Mesodermal cell (in vitro differentiated cells): ENCODE data around the gene EIF4G1.

Experiments
- H3K27ac ChIP-seq: 2 replicates; pipeline ENCODE4 v1.7.0; 2013; ENCODE audit warnings: mild to moderate bottlenecking, low read depth, low read length, moderate library complexity; ENCODE audit not compliant: severe bottlenecking
- H3K36me3 ChIP-seq: 2 replicates; pipeline ENCODE4 v1.7.1; 2013; ENCODE audit warnings: mild to moderate bottlenecking, low read length, moderate library complexity; ENCODE audit not compliant: control insufficient read depth, insufficient read depth
- H3K4me1 ChIP-seq: one replicate; pipeline ENCODE4 v1.7.1; 2013; ENCODE audit warnings: mild to moderate bottlenecking, low read length; ENCODE audit not compliant: insufficient read depth, control insufficient read depth, poor library complexity, severe bottlenecking
- H3K4me3 ChIP-seq: 2 replicates; pipeline ENCODE4 v1.7.0; 2013; ENCODE audit warnings: low read length, control low read depth, mild to moderate bottlenecking; ENCODE audit not compliant: insufficient read depth, poor library complexity, severe bottlenecking; ENCODE audit errors: extremely low read depth
- H3K9me3 ChIP-seq: 2 replicates; pipeline ENCODE4 v1.7.1; 2013; ENCODE audit warnings: mild to moderate bottlenecking, low read length, moderate library complexity; ENCODE audit not compliant: control insufficient read depth
- WGBS, 2 experiments: methylation state at CpG; one replicate each; pipeline ENCODE4 v1.1.5; 2013; ENCODE audit warnings: missing lambda C conversion rate in 2 of 2; ENCODE audit not compliant: insufficient coverage in 2 of 2; 5-methylcytosine and 5-hydroxymethylcytosine counted together

The EIF4G1 gene

GRCh38 chr3:184344579-184345316 is 30.3 kb downstream of the EIF4G1 start:
- Histone ChIP-seq H3K27ac (no peak overlapping the region), H3K9me3 (no peaks in the 10 kb centered on the region), H3K4me3 (no peak overlapping the region), H3K36me3 (peaks cover 34% of the 10 kb centered on the region), H3K4me1 (peaks cover 40% of the 10 kb centered on the region)
- 75 to 94% methylated on average over 11 to 16 of the region's 24 CpGs for WGBS, 2 experiments

DNA sequence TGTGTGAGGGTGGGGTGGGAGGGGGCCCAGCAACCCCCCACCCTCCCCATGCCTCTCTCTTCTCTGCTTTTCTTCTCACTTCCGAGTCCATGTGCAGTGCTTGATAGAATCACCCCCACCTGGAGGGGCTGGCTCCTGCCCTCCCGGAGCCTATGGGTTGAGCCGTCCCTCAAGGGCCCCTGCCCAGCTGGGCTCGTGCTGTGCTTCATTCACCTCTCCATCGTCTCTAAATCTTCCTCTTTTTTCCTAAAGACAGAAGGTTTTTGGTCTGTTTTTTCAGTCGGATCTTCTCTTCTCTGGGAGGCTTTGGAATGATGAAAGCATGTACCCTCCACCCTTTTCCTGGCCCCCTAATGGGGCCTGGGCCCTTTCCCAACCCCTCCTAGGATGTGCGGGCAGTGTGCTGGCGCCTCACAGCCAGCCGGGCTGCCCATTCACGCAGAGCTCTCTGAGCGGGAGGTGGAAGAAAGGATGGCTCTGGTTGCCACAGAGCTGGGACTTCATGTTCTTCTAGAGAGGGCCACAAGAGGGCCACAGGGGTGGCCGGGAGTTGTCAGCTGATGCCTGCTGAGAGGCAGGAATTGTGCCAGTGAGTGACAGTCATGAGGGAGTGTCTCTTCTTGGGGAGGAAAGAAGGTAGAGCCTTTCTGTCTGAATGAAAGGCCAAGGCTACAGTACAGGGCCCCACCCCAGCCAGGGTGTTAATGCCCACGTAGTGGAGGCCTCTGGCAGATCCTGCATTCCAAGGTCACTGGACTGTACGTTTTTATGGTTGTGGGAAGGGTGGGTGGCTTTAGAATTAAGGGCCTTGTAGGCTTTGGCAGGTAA is 31.1 kb downstream of the EIF4G1 start:
- Histone ChIP-seq H3K4me3 (no peak overlapping the region), H3K9me3 (no peaks in the 10 kb centered on the region), H3K4me1 (peaks cover 36% of the 10 kb centered on the region), H3K36me3 (peaks cover 39% of the 10 kb centered on the region), H3K27ac (peak overlapping the region; percentile 36)
- WGBS, 2 experiments = 27 to 38% methylated on average over 6 of the region's 14 CpGs

- Histone ChIP-seq H3K4me1 (peaks cover 36% of the 10 kb centered on the region), H3K27ac (no peak overlapping the region), H3K36me3 (peaks cover 35% of the 10 kb centered on the region), H3K9me3 (no peaks in the 10 kb centered on the region), H3K4me3 (no peak overlapping the region)
- 93 to 98% methylated on average over 13 to 18 of the region's 20 CpGs for WGBS, 2 experiments
Observed at GRCh38 chr3:184346480-184347190, 32.2 kb downstream of the EIF4G1 start.

- WGBS, 2 experiments = 92 to 96% methylated on average over 9 to 10 of the region's 12 CpGs
- Histone ChIP-seq H3K4me3 (no peak overlapping the region), H3K27ac (peak overlapping the region; percentile 49), H3K36me3 (peaks cover 36% of the 10 kb centered on the region), H3K4me1 (peaks cover 40% of the 10 kb centered on the region), H3K9me3 (no peaks in the 10 kb centered on the region)
Observed at GRCh38 chr3:184347321-184348056, 33.1 kb downstream of the EIF4G1 start.

GRCh38 chr3:184348057-184348382 is 33.6 kb downstream of the EIF4G1 start:
- WGBS, 2 experiments = 88 to 96% methylated on average over 4 of the region's 4 CpGs
- no peaks in the 10 kb centered on the region for H3K9me3 ChIP-seq
- no peak overlapping the region for H3K4me3 ChIP-seq
- peak overlapping the region; percentile 49 for H3K27ac ChIP-seq
- peaks cover 39% of the 10 kb centered on the region for H3K4me1 ChIP-seq
- peaks cover 30% of the 10 kb centered on the region for H3K36me3 ChIP-seq

- peaks cover 36% of the 10 kb centered on the region for H3K36me3 ChIP-seq
- WGBS, 2 experiments = 91 to 98% methylated on average over 7 to 9 of the region's 10 CpGs
- no peak overlapping the region for H3K4me3 ChIP-seq
- H3K4me1 ChIP-seq = peaks cover 32% of the 10 kb centered on the region
- no peak overlapping the region for H3K27ac ChIP-seq
- H3K9me3 ChIP-seq = no peaks in the 10 kb centered on the region
Observed at GRCh38 chr3:184349563-184350470, 35.4 kb downstream of the EIF4G1 start.

- Histone ChIP-seq H3K4me1 (peaks cover 32% of the 10 kb centered on the region), H3K4me3 (no peak overlapping the region), H3K27ac (no peak overlapping the region), H3K9me3 (no peaks in the 10 kb centered on the region), H3K36me3 (peaks cover 38% of the 10 kb centered on the region)
- WGBS, 2 experiments = 92 to 94% methylated on average over 6 of the region's 6 CpGs
Observed at GRCh38 chr3:184350618-184351017, 36.2 kb downstream of the EIF4G1 start.

DNA sequence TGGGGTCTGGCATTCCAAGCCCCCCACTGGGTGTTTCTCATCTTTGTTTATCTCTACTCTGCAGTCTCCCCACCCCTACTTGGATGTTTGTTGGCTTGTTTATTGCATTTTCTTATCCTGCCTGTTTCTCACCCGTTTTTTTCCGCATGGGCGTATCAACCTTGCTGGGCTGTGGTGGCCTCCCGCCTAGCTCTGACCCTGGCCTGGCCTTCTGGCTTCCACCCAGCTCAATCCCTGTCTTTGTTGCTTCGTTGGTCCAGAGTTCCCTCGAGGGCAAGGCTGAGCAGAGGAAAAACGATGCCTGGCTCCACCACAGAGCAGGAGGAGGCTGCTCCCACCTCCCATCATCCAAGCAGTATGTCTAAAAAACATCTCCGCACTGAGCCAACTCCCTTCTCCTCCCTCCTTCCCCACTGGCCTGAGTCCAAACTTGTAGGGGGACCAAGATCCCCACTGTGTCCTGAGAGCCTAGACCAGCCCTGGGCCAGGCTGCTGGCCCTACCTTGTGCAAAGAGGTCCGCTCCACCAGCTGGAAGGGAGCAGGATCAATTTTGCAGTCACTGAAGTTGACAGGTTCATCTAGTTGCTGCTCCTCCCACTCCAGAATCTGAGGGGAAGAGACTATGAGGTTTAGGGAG is 37.2 kb downstream of the EIF4G1 start:
- peak overlapping the region; percentile 69 for H3K27ac ChIP-seq

DNA sequence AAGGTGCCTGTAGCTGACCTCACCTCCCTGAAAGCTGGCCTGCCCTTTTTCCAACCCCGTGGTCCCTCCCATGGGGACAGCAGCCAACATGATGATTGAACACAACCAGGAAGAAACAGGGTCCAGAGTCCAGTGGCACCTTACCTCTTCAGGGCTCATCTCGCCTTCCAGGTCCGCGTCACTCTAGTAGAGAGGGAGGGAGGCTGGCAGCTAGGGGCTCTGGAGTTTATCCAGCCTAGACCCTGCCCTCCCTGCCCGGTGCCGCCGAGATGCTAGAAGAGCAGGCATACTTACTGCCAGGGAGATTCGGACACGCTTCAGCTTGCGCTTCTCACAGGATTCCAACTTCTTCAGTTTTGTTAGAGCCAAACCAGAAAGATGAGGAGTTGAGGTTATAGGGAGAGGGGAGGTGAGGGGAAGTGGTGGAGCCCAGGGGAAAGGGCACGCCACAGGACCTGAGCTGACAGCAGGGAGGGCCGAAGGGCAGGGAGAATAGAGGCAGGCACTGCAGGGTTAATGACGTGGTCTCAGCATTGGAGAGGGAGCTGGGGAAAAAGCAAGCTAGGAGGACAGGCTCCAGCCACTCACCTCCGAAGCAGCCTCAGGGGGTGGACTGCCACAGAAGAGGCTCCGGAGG is 37.9 kb downstream of the EIF4G1 start:
- Histone ChIP-seq H3K4me3 (no peak overlapping the region), H3K9me3 (no peaks in the 10 kb centered on the region), H3K4me1 (peaks cover 30% of the 10 kb centered on the region), H3K36me3 (peaks cover 42% of the 10 kb centered on the region), H3K27ac (peak overlapping the region; percentile 69)
- 95 to 97% methylated on average over 9 to 15 of the region's 15 CpGs for WGBS, 2 experiments

More for the DNA sequence above, 37.2 kb downstream of the EIF4G1 start:
- WGBS, 2 experiments = 50 to 55% methylated on average over 6 to 9 of the region's 9 CpGs
- H3K9me3 ChIP-seq = no peaks in the 10 kb centered on the region
- no peak overlapping the region for H3K4me3 ChIP-seq
- H3K4me1 ChIP-seq = peaks cover 30% of the 10 kb centered on the region
- peaks cover 36% of the 10 kb centered on the region for H3K36me3 ChIP-seq
